NCI-H187 (cell line): ENCODE data around the gene IKZF4.
"Not testable (repeated sequence)": the region's sequence is repeated elsewhere in the genome, so short reads cannot be mapped to it uniquely, and the experiment has no call there.

ENCODE experiments used
- DNase-seq, 2 experiments: peaks; one replicate each; lab custom pipeline; 2025; lab: John Stamatoyannopoulos, UW

IKZF4 gene

DNA sequence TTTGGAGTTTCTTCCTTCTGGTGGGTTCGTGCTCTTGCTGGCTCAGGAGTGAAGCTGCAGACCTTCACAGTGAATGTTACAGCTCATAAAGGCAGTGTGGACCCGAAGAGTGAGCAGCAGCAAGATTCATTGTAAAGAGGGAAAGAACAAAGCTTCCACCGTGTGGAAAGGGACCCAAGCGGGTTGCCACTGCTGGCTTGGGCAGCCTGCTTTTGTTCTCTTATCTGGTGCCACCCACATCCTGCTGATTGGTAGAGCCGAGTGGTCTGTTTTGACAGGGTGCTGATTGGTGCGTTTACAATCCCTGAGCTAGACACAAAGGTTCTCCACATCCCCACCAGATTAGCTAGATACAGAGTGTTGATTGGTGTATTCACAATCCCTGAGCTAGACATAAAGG is 21.3 kb upstream of the IKZF4 start:
- DNase-seq, result not testable (repeated sequence)

DNA sequence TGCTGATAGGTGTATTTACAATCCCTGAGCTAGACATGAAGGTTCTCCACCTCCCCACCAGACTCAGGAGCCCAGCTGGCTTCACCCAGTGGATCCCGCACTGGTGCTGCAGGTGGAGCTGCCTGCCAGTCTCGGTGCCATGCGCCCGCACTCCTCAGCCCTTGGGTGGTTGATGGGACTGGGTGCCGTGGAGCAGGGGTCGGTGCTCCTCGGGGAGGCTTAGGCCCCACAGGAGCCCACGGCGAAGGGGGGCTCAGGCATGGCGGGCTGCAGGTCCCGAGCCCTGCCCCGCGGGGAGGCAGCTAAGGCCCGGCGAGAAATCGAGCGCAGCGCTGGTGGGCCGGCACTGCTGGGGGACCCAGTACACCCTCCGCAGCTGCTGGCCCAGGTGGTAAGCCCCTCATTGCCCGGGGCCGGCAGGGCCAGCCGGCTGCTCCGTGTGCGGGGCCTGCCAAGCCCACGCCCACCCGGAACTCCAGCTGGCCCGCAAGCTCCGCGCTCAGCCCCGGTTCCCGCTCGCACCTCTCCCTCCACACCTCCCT is 20.8 kb upstream of the IKZF4 start:
- not testable (repeated sequence) for DNase-seq

DNA sequence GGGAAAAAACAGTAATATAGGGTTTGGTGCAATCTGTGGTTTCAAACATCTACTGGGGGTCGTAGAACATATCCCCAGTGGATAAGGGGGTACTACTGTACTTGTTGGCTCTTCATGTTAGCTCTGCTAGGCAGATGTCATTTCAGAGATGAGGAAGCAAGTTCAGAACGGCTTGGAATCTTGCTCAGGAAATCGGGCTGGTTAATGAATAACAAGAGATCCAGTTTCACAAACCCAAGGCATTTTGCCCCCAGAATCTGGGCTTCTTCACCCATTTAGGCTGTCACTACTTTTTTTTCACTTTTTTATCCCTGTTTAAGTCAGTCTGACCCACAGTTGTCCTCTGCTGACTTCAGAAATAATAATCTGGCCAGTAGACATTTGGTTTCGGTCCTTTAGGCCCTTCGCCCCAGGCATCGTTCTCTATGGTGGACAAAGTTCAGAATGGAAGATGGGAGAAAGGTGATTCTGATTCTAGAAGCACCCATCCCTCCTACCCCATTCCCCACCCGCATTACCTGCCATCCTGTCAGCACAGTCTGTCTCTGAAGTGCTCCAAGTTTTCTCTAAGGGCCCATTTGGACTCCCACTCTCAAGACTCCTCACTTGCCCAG is 19.2 kb upstream of the IKZF4 start:
- no peak for DNase-seq

DNA sequence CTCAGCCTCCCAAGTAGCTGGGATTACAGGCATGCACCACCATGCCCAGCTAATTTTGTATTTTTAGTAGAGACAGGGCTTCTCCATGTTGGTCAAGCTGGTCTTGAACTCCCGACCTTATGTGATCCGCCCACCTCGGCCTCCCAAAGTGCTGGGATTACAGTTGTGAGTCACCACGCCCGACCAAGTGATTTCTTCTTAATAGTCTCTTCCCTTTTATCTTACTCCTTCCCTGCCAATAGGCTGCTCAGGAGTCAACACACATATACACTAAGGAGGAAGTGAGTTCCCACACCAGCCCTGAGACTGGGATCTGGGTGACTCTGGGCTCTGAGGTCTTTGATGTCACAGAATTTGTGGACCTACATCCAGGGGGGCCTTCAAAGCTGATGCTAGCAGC is 17.5 kb upstream of the IKZF4 start:
- not testable (repeated sequence) for DNase-seq

- DNase-seq, result no peak
Measured at GRCh38 chr12:56004211-56004610, 16.6 kb upstream of the IKZF4 start.

GRCh38 chr12:56007564-56008559 is 13.0 kb upstream of the IKZF4 start:
- peak; percentile 70 to 75 for DNase-seq

- DNase-seq, result no peak
Measured at GRCh38 chr12:56010111-56010570, 10.7 kb upstream of the IKZF4 start.

DNA sequence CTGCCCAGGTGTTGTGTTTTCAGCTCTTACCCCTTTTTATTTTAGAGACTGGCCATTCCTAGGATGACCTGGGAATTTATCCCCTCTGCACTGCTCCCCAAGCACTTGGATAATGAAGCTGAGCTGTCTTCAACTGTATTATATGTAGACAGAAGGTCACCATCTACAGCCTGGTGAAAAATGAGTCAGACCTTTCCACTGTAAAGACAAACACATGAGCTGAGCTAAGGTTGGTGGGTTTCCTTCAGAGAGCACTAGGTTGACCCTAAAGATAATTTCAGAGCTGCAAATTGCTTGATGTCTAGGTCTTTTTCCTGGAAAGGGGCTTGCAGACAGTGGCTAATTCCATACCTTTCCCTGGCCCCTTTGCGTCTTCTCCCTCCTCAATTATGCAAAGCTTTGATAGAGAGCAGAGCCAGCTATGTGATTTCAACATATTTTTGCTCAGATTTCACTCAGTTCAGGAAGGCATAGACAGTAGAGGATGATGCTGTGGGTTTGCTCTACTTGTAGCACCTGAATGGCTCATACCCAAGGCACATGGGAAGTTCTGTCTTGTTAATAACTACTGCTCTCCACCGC is 9.2 kb upstream of the IKZF4 start:
- no peak for DNase-seq

DNA sequence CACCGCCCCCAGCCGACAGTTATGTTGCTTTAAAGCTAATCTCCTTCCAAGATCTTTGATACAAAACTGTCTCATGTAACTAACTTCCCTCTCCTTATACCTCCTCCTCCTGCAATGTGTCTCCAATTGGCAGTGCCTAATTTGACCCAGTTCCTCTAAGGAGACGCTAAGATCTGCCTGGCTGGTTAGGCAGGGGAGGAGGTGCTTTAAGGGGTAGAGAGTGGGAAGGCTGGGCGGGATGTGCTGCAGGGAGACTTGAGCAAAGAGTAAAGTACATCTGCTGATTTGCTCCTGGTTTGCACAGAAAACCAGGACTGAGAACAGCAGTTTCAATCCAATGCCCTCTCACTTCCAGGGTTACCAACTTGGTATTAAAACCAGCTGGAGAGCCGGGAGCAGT is 7.4 kb upstream of the IKZF4 start:
- no peak for DNase-seq

GRCh38 chr12:56014205-56014604 is 6.6 kb upstream of the IKZF4 start:
- no peak for DNase-seq

- DNase-seq, result no peak
Measured at GRCh38 chr12:56017181-56017580, 3.7 kb upstream of the IKZF4 start.

- DNase-seq, result no peak
Measured at GRCh38 chr12:56018356-56018755, 2.5 kb upstream of the IKZF4 start.

GRCh38 chr12:56021889-56022497 is 1.1 kb downstream of the IKZF4 start:
- DNase-seq, result no peak

DNA sequence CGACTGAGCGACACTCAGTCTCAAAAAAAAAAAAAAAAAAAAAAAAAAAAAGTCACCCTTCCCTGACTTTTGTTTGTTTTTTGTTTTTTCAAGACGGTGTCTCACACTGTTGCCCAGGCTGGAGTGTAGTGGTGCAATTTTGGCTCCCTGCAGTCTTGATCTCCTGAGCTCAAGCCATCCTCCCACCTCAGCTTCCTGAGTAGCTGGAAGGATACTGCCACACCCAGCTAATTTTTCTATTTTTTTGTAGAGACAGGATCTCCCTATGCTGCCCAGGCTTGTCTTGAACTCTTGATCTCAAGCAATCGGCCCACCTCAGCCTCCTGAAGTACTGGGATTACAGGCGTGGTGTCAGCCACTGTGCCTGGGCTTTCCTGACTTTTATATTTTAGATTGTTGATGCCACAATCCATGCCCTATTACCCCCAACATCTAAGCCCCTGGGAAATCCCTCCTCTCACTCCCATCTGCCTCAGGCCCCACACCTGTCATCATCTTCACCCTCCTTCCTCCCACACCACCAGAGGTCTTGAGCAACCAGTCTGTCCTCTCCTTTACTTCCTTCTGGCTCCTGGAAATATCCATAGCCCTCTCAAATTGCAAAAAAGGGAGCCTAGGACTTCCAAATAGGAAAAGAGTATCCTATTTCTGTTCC is 7.8 kb downstream of the IKZF4 start:
- no peak for DNase-seq

DNA sequence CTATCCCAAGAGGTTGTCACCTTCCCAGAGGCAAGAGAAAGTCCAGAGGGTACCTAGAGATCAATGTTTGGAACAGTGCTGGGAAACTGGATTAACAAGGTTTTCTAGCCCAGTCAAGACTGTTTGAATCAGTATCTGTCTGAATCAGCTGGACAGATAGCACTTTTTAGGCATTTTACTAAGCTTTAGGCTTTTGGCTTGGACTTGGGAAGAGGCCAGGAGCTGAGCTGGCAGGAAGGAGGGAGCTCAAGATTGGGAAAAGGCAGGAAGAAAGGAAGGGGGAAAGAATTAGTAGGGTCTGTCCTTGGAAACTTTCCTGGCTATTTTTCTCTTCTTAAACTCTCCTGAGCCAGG is 8.3 kb downstream of the IKZF4 start:
- DNase-seq, result no peak

- no peak for DNase-seq
Measured at GRCh38 chr12:56029666-56030293, 8.9 kb downstream of the IKZF4 start.

DNA sequence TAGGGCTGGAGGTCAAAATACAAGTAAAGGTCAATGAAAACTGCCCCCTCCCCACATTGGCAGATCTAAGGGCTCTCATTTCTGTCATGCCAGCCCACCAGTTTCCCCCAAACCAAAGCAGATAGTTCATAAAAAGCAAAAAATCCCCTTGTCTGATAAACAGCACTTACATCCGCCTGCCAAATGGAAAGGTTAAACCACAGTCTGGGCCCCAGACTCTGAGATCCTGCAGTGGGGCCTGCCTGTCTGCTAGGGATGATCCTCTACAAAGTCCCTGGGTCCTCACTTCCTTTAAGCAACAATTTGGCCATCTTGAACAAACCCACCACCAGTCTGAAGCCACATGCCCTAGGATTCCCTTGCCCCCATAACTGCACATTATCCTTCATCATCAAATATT is 11.1 kb downstream of the IKZF4 start:
- DNase-seq, result no peak

- no peak for DNase-seq
Measured at GRCh38 chr12:56034586-56035332, 13.9 kb downstream of the IKZF4 start.

DNA sequence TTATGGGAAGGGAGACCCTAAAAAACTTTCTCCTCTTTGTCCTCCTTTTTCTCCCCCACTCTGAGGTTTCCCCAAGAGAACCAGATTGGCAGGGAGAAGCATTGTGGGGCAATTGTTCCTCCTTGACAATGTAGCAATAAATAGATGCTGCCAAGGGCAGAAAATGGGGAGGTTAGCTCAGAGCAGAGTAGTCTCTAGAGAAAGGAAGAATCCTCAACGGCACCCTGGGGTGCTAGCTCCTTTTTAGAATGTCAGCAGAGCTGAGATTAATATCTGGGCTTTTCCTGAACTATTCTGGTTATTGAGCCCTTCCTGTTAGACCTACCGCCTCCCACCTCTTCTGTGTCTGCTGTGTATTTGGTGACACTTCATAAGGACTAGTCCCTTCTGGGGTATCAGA is 16.3 kb downstream of the IKZF4 start:
- no peak for DNase-seq

- no peak for DNase-seq
Measured at GRCh38 chr12:56038022-56038655, 17.3 kb downstream of the IKZF4 start.
